HG03025 (cell line): ENCODE results near the gene SMPDL3A.
"Not testable (repeated sequence)": the region's sequence is repeated elsewhere in the genome, so short reads cannot be mapped to it uniquely, and the experiment has no call there.

Experiments
- ATAC-seq: cut with Tn5 transposase; IDR thresholded peaks from one replicate; pipeline ENCODE4 v1.9.1; 2021; ENCODE audit warnings: mild to moderate bottlenecking, moderate library complexity; ENCODE audit not compliant: unreplicated experiment, low FRiP score

The SMPDL3A gene

DNA sequence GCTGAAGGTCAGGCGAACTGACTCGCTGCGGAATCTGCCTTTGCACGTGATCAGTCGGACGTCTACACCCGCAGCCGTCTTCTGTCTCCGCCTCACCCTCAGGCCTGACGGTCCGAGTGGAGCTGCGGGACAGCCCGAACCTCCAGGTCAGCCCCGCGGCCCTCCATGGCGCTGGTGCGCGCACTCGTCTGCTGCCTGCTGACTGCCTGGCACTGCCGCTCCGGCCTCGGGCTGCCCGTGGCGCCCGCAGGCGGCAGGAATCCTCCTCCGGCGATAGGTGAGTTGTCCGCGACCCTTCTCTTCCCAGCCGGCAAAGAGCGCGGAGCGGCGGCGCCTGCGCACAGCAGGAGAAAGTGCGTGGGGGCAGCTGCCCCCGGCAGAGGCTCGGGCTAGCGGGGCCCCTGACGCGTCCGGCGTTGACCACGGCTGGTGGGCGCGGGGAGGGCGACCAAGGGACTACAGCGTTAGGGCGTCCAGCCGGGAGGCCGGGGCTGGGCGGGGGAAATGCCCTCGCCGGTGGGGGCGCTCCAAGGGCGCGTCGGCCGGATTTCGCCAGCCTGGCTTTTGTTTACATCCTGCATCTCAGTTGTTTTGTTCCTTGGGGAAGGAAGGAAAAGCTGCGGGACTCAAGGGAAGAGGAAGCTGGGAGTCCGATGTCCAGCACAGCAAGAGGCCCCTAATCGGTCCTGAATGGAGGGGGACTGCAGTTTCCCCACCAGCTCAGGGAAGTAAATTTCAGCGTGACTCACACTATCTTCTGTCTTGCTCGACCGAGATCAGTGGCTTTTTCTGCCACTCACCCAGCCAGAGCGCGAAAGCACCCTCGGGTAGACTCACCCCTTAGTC lies at the start of gene SMPDL3A:
SMPDL3A (plus strand) TSS at position 77 of the 846 bp plus-strand sequence; CDS start at position 166, 89 bp downstream.
- ATAC-seq = peak; percentile 49

GRCh38 chr6:122740091-122740490 lies 49.0 kb upstream of the SMPDL3A start:
- no peak for ATAC-seq

GRCh38 chr6:122740936-122741335 lies 48.1 kb upstream of the SMPDL3A start:
- no peak for ATAC-seq

DNA sequence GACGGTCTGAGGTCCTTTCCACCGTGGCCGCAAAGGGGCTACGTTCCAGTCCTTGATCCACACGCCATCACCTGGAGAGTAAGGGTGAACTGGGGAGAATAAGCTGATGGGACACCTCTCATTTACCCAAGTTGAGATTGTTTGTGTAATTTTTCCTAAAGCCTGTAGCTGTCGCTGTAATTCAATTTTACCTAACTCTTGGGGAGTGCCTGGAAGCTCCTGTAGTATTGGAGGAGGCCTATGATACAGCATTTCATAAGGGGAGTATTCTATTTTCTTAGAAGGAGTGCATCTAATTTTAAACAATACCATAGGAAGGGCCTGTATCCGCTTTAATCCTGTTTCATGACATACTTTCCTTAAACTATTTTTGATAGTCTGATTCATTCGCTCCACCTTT lies 44.8 kb upstream of the SMPDL3A start:
- ATAC-seq = not testable (repeated sequence)

- ATAC-seq = not testable (repeated sequence)
Measured at GRCh38 chr6:122744856-122745255, 44.2 kb upstream of the SMPDL3A start.

DNA sequence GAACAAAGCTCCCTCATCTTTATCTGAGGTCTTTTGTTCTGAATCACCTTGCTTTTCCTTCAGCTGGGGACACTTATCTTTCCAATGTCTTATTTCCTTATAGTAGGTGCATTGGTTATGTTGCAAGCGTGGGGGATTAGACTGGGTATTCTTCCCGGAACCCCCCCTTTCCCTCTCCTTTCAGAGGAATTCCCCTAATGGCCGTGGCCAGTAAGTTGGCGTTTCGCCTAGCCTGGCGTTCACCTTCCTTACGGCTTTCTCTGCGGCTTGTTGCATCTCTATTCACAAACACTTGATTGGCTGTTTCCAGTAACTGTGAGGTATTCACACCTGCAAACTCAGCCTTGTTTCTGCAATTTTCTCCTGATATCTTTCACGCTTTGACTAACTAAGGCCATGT lies 42.4 kb upstream of the SMPDL3A start:
- no peak for ATAC-seq

DNA sequence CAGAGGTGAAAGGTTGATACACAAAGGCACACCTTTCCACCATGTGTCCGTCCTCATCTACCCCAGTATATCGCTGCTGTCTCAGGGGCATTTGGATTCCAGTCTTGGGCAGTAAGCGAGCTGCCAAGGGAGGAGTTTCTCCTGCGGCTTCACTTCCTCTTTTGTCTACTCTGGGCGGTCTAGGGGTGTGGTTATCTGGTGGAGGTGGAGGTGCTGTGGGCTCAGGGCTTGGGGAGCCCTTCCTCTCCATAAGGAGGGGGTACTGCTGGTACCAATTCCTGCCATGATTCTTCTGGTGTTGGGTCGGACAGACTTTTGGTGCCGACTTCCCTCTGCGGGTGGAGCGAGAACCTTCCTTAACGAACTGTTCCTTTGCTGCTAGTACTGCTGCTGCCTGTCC lies 41.5 kb upstream of the SMPDL3A start:
- no peak for ATAC-seq

- ATAC-seq = not testable (repeated sequence)
Measured at GRCh38 chr6:122748945-122749344, 40.1 kb upstream of the SMPDL3A start.

- ATAC-seq = no peak
Measured at GRCh38 chr6:122749451-122750050, 39.5 kb upstream of the SMPDL3A start.

DNA sequence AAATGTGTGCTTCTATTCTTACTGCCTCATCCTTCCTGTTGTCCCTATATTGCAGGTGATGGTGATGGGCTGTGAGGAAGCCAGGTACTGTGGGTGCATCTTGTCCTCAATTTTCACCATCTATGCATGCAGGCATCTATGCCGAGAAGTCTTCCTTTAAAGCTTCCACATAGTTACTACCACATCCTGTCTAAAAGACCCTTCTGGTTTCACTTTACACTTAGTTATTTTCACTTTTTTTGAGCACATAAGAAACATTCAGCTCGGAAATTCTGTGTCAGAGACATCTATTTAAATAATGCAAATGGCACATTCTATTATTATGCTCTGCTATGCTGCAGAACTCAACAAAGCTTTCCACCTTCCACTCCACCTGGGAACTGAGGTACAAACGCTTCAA lies 37.7 kb upstream of the SMPDL3A start:
- ATAC-seq = peak; percentile 72

- ATAC-seq = no peak
Measured at GRCh38 chr6:122752459-122752858, 36.6 kb upstream of the SMPDL3A start.

DNA sequence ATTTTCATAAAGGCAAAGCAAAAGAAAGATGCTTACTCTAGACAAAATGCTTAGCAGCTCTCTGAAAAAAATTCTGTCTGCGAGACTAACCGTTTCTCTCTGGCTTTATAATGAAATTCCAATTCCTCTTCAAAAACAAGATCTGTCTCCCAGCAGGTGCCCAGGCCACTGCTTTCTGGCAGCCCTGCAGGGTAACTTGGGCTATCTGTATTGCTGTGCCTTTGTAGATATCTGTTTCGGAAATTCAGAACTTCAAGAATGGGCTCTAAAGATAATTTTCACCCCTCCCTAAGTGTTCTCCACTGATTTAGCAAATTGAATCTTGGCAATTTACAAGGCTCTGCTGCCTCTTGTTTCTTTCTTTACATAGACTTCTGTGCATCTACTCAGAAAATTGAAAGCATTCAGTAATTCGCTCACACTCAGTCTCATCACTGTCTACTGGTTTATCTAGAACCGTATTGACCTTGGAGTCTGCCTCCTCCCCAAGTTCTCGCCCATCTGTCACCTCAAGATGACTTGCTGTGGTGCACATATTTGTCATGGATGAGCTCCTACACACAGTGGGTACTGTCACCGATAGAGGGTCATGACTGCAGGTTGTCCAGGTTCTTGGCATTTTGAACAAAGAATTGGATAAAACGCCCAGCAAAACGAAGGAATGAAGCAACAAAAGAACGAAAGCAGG lies 35.9 kb upstream of the SMPDL3A start:
- no peak for ATAC-seq

GRCh38 chr6:122753688-122754056 lies 35.4 kb upstream of the SMPDL3A start:
- no peak for ATAC-seq

GRCh38 chr6:122754191-122754731 lies 34.8 kb upstream of the SMPDL3A start:
- ATAC-seq = no peak

- no peak for ATAC-seq
Measured at GRCh38 chr6:122755901-122756300, 33.2 kb upstream of the SMPDL3A start.

- ATAC-seq = peak; percentile 80
Measured at GRCh38 chr6:122758927-122759334, 30.1 kb upstream of the SMPDL3A start.

GRCh38 chr6:122760330-122760729 lies 28.7 kb upstream of the SMPDL3A start:
- ATAC-seq = no peak

DNA sequence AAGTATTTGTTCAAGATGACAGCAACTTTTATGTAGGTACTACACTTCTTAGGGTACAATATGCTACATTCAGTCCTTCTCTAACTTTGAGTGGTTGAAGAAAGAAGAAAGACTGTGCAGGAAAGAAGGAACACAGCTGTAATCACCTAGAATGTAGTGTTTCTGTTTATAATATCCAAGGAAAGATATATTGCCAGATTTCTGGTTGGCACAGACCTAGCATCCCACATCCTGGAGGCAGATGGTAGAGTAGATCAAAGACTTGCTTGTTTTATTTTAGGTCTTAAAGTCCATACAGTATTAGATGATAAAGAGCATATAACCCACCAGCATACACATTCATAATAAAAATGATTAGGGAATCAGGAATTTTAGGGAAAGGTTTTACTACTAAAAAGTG lies 22.8 kb upstream of the SMPDL3A start:
- no peak for ATAC-seq

- no peak for ATAC-seq
Measured at GRCh38 chr6:122770835-122771601, 18.0 kb upstream of the SMPDL3A start.

DNA sequence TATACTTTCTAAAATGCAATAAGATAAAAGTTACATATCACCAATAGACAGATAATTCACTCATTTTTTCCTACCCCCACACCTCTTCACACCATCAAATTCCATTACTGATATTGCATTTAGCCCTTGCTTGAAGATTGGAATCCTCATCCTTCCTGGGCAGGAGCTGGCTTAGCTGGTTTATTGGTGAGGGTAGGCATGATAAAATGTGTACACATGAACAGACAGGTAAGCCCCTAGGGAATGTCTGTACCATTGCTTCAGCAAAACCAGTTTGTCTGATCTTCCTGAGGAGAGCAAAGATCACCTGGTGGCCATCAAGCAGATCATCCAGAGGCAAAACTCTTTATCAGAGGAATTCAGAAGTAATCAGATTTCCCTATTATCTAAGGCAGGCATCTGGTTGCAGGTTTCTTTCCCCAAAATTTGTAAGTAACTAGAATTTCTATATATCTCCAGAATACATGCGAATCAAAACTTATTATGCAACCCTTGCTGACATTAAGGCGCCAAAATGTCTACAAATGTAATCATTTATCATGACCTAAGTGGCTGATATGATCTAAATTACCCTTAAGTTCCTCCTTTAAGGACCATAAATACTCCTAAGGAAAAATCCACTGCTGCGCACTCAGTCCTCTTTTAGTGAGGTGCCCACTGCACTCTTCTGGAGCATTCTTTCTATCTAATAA lies 16.2 kb upstream of the SMPDL3A start:
- ATAC-seq = no peak
